Astrocyte (in vitro differentiated cells and primary cell): ENCODE data around the gene YKT6.

Experiments
- EZH2 ChIP-seq: IDR thresholded peaks from 2 replicates; pipeline ENCODE4 v1.6.1; 2012; ENCODE audit warnings: mild to moderate bottlenecking, low read length, inconsistent platforms; ENCODE audit not compliant: insufficient read depth
- TF ChIP-seq, protein P1 (sequence below): IDR thresholded peaks from 2 replicates; pipeline ENCODE4 v1.5.1; 2011; ENCODE audit warnings: low read depth, mild to moderate bottlenecking, inconsistent platforms, low read length, moderate library complexity; ENCODE audit not compliant: insufficient read depth

DNA sequence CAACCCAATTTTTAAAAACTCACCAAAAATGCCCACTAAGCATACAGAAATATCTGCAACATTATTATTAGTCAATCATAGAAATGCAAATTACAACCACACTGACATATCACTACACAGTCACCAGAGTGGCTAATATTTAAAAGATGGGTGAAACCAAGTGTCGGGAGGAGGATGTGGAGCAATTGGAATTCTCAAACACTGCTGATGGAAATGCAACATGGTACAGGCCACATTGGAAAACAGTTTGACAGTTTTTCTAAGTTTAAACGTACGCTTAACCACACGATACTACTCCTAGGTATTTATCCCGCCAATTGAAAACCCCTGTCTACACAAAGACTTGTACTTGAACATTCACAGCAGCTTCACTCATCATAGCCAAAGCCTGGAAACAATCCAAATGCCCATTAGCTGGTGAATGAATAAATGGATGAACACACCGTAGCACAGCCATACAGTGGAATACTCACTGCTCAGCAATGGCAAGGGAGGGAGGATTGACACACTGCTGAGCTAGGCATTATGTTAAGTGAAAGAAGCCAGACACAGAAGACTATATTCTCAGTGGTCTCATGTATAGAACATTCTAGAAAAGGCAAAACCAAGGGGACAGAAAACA, 27.9 kb upstream of the YKT6 start:
- TF ChIP-seq, protein P1, sequence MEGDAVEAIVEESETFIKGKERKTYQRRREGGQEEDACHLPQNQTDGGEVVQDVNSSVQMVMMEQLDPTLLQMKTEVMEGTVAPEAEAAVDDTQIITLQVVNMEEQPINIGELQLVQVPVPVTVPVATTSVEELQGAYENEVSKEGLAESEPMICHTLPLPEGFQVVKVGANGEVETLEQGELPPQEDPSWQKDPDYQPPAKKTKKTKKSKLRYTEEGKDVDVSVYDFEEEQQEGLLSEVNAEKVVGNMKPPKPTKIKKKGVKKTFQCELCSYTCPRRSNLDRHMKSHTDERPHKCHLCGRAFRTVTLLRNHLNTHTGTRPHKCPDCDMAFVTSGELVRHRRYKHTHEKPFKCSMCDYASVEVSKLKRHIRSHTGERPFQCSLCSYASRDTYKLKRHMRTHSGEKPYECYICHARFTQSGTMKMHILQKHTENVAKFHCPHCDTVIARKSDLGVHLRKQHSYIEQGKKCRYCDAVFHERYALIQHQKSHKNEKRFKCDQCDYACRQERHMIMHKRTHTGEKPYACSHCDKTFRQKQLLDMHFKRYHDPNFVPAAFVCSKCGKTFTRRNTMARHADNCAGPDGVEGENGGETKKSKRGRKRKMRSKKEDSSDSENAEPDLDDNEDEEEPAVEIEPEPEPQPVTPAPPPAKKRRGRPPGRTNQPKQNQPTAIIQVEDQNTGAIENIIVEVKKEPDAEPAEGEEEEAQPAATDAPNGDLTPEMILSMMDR = no peak
- TF ChIP-seq EZH2 = no peak
